HepG2 (cell line): ENCODE results near the gene TMEM164. TPM values are rescaled to one million over a fixed set of nuclear protein-coding genes. Genes with fewer than 3 reads are reported as not detected.

ENCODE experiments used
- ATAC-seq: fragments of 200-7000 bp; cut with Tn5 transposase; 3 replicates; pipeline ENCODE4 v1.9.1; 2020; ENCODE audit warnings: mild to moderate bottlenecking, moderate library complexity
- BruUV-seq: library from RNA; stranded (reverse); fragments of 400-500 nt; replicated peaks from 2 replicates; lab custom pipeline; 2021; lab: Mats Ljungman, UMichigan
- CTCF ChIA-PET: fragments of 300-600 bp; formaldehyde crosslinking; extraction: SDS; loops from one replicate; lab custom pipeline; 2021; ENCODE audit warnings: low total read pairs, inconsistent platforms, low intra/inter-chr PET ratio; lab: Yijun Ruan, JAX
- POLR2A ChIA-PET: fragments of 350-600 bp; sonication (Branson Sonifier 250); formaldehyde crosslinking; loops from one replicate; lab custom pipeline; 2020; ENCODE audit warnings: antibody characterized with exemption, inconsistent platforms; lab: Yijun Ruan, JAX
- DNase-seq: peaks from one replicate; pipeline ENCODE4 v3.0.0-alpha.2; 2015; ENCODE audit warnings: low spot score
- FAIRE-seq: peaks from 3 replicates; lab custom pipeline; 2011; peaks lifted over from hg19 to GRCh38; lab: Jason Lieb, UNC
- H2AFZ ChIP-seq: one replicate; pipeline ENCODE4 v1.6.1; 2011; ENCODE audit warnings: low read length, inconsistent platforms
- H3K27ac ChIP-seq: fragments of 300-600 bp; 3 replicates; pipeline ENCODE4 v1.8.0; 2011; ENCODE audit warnings: mixed run types, mild to moderate bottlenecking, mixed read lengths, low read length, inconsistent platforms; ENCODE audit not compliant: insufficient read depth; ENCODE audit errors: extremely low read length
- H3K27me3 ChIP-seq, 2 experiments: fragments of 200-600 bp in 1 of 2; 2 replicates in 1 of 2; 3 replicates in 1 of 2; pipeline versions ENCODE4 v1.6.0 to v1.8.0; 2011; ENCODE audit warnings: low read length in 2 of 2, mild to moderate bottlenecking in 2 of 2, moderate library complexity in 2 of 2, inconsistent platforms in 1 of 2; ENCODE audit not compliant: insufficient read depth in 2 of 2, control insufficient read depth in 1 of 2
- H3K36me3 ChIP-seq, 2 experiments: fragments of 200-600 bp in 1 of 2; replicated peaks in 1 of 2; 2 replicates in 1 of 2; 3 replicates in 1 of 2; pipeline versions ENCODE4 v1.5.1 to v1.8.0; 2011; ENCODE audit warnings: low read length in 2 of 2, inconsistent platforms in 1 of 2; ENCODE audit not compliant: insufficient read depth in 2 of 2, control insufficient read depth in 1 of 2
- H3K4me1 ChIP-seq: 2 replicates; pipeline ENCODE4 v1.5.1; 2012; ENCODE audit warnings: low read length, inconsistent platforms; ENCODE audit not compliant: insufficient read depth
- H3K4me2 ChIP-seq: 2 replicates; pipeline ENCODE4 v1.6.0; 2011; ENCODE audit warnings: low read depth, low read length, inconsistent platforms
- H3K4me3 ChIP-seq, 3 experiments: fragments of 200-600 bp in 1 of 3; sonication (generic), shearing (Covaris generic) in 1 of 3; replicated peaks in 1 of 3; 2 replicates each; pipeline ENCODE4 v1.5.1; 2011 to 2016; ENCODE audit warnings: low read length in 3 of 3, inconsistent platforms in 2 of 3, low read depth in 2 of 3, mild to moderate bottlenecking in 2 of 3, control low read depth in 1 of 3, mixed read lengths in 1 of 3; ENCODE audit not compliant: insufficient read depth in 1 of 3
- H3K79me2 ChIP-seq: one replicate; pipeline ENCODE4 v1.6.1; 2011; ENCODE audit warnings: low read length, inconsistent platforms; ENCODE audit not compliant: insufficient read depth
- H3K9ac ChIP-seq: 2 replicates; pipeline ENCODE4 v1.6.0; 2011; ENCODE audit warnings: mild to moderate bottlenecking, low read depth, low read length, inconsistent platforms; ENCODE audit not compliant: insufficient read depth
- H3K9me3 ChIP-seq: 2 replicates; pipeline ENCODE4 v1.5.1; 2012; ENCODE audit warnings: mild to moderate bottlenecking, low read length
- H4K20me1 ChIP-seq: 2 replicates; pipeline ENCODE4 v1.6.0; 2011; ENCODE audit warnings: inconsistent platforms, mild to moderate bottlenecking, low read length, moderate library complexity; ENCODE audit not compliant: insufficient read depth
- HNRNPH1 ChIP-seq: fragments of 200-400 bp; formaldehyde crosslinking; optimal IDR thresholded peaks from 2 replicates; pipeline ENCODE3; 2017; ENCODE audit warnings: mild to moderate bottlenecking, low read depth, low read length
- MATR3 ChIP-seq: sonication (generic); formaldehyde crosslinking; IDR thresholded peaks from 2 replicates; pipeline ENCODE4 v1.4.0; 2020; ENCODE audit warnings: missing genetic modification reagents
- SMARCC2 ChIP-seq: fragments of 450-650 bp; IDR thresholded peaks from 2 replicates; pipeline ENCODE4 v1.6.1; 2017; ENCODE audit warnings: antibody characterized with exemption, mild to moderate bottlenecking
- TFDP2 ChIP-seq: sonication (generic); formaldehyde crosslinking; IDR thresholded peaks from 2 replicates; pipeline ENCODE4 v1.4.0; 2020; ENCODE audit warnings: missing genetic modification reagents
- ZBTB33 ChIP-seq: sonication (generic); formaldehyde crosslinking; IDR thresholded peaks from 2 replicates; pipeline ENCODE4 v1.4.0; 2020; ENCODE audit warnings: missing genetic modification reagents
- ZBTB44 ChIP-seq: sonication (generic); formaldehyde crosslinking; IDR thresholded peaks from 2 replicates; pipeline ENCODE4 v1.4.0; 2020; ENCODE audit warnings: missing genetic modification reagents
- ZNF343 ChIP-seq: sonication (generic); formaldehyde crosslinking; IDR thresholded peaks from 2 replicates; pipeline ENCODE4 v1.4.0; 2020; ENCODE audit warnings: mild to moderate bottlenecking, missing genetic modification reagents
- ZNF704 ChIP-seq: sonication (generic); formaldehyde crosslinking; IDR thresholded peaks from 2 replicates; pipeline ENCODE4 v1.8.1; 2023; ENCODE audit warnings: mild to moderate bottlenecking, inconsistent platforms, moderate library complexity, missing genetic modification reagents, borderline replicate concordance
- ZNF749 ChIP-seq: sonication (generic); formaldehyde crosslinking; IDR thresholded peaks from 2 replicates; pipeline ENCODE4 v1.8.0; 2022; ENCODE audit warnings: mild to moderate bottlenecking, missing genetic modification reagents, moderate library complexity, borderline replicate concordance
- WGBS: methylation state at CpG from one replicate; pipeline ENCODE4 v1.1.6; 2017; ENCODE audit warnings: low lambda C conversion rate; 5-methylcytosine and 5-hydroxymethylcytosine counted together
- in situ Hi-C: cut with HindIII; loops from 2 replicates; pipeline ENCODE4 v1.10.0; 2017; ENCODE audit warnings: low pct_unique_long_range_greater_than_20kb; ENCODE audit not compliant: extremely low pct_ligation_motif_present
- intact Hi-C: fragments of 100-400 bp; cut with micrococcal nuclease; formaldehyde crosslinking; loops from one replicate; pipeline ENCODE4 v1.10.0; 2022; ENCODE audit not compliant: unreplicated experiment
- polyA plus RNA-seq, 8 experiments: library from polyadenylated mRNA; depleted of rRNA in 3 of 8; stranded (reverse) in 7 of 8; unstranded in 1 of 8; fragments of >200 nt; fragmentation: Illumina TruSeq in 4 of 8; extraction: Trizol in 4 of 8; gene quantifications; 2 replicates each; pipeline versions ENCODE4 v1.2.1 to v1.2.3, GENCODE V29; 2011 to 2016; ENCODE audit warnings: low read depth in 4 of 8, missing spikeins in 1 of 8, mixed read lengths in 1 of 8; ENCODE audit not compliant: insufficient read depth in 1 of 8
- total RNA-seq, 5 experiments: library from RNA; depleted of rRNA; stranded (reverse); fragments of >200 nt; fragmentation: Illumina TruSeq; extraction: Trizol; gene quantifications; 2 replicates each; pipeline ENCODE4 v1.2.3, GENCODE V29; 2016; ENCODE audit warnings: low read depth in 1 of 5

The TMEM164 gene
- total and polyA plus RNA-seq, 2 of the 13 experiments (the other 11 are each of a cell fraction or from before 2014, with no cell fraction given), result 5.8 to 13.2 TPM

- Histone ChIP-seq H3K27ac (no peak overlapping the region), H3K9me3 (no peaks in the 10 kb centered on the region), H2AFZ (no peak overlapping the region), H3K4me2 (no peak overlapping the region), H4K20me1 (no peaks in the 10 kb centered on the region), H3K79me2 (no peaks in the 10 kb centered on the region), H3K4me1 (no peaks in the 10 kb centered on the region), H3K36me3 (no peaks in the 10 kb centered on the region), H3K4me3 (no peak overlapping the region), H3K27me3 (no peaks in the 10 kb centered on the region), H3K9ac (no peak overlapping the region)
- ATAC-seq, result no peak
- TF ChIP-seq ZBTB33 (CRISPR knock-in tag), result no peak
- intact Hi-C loops (no loop called here), in situ Hi-C loops (no loop called here)
- ChIA-PET CTCF (no interaction called here), POLR2A (no interaction called here)
- no peak for DNase-seq
- BruUV-seq, result no TSS peak
- no peak for FAIRE-seq
- WGBS, result 45% methylated on average over 2 of the region's 2 CpGs
These were observed 15.0 kb upstream of the TMEM164 start for GRCh38 chrX:109987884-109988283.

GRCh38 chrX:109990582-109991276, 12.2 kb upstream of the TMEM164 start:
- CTCF ChIA-PET, result no interaction called here
- no peaks in the 10 kb centered on the region for H3K9me3 ChIP-seq
- no peaks in the 10 kb centered on the region for H3K79me2 ChIP-seq
- no peaks in the 10 kb centered on the region for H3K4me1 ChIP-seq
- in situ Hi-C loops (no loop called here), intact Hi-C loops (no loop called here)
- DNase-seq (no peak), FAIRE-seq (no peak), ATAC-seq (no peak)
- no peaks in the 10 kb centered on the region for H3K36me3 ChIP-seq
- 50% methylated on average over 2 of the region's 3 CpGs for WGBS
- H3K27ac ChIP-seq, result no peak overlapping the region
- no peak overlapping the region for H3K4me2 ChIP-seq
- POLR2A ChIA-PET, result no interaction called here
- H3K9ac ChIP-seq, result no peak overlapping the region
- H2AFZ ChIP-seq, result no peak overlapping the region
- H4K20me1 ChIP-seq, result no peaks in the 10 kb centered on the region
- H3K27me3 ChIP-seq, result no peaks in the 10 kb centered on the region
- no TSS peak for BruUV-seq
- H3K4me3 ChIP-seq, result no peak overlapping the region
- no peak for TF ChIP-seq ZNF343 (CRISPR knock-in tag)
- TF ChIP-seq MATR3 (CRISPR knock-in tag), result no peak
- TF ChIP-seq ZNF704, result no peak
- no peak for TF ChIP-seq HNRNPH1
- TF ChIP-seq ZBTB44 (CRISPR knock-in tag), result no peak
- no peak for TF ChIP-seq SMARCC2
- no peak for TF ChIP-seq TFDP2 (CRISPR knock-in tag)
- no peak for TF ChIP-seq ZNF749 (CRISPR knock-in tag)
